GM12873 (cell line): ENCODE data around the gene INPP5A.

Experiments used
- TF ChIP-seq, protein P1 (sequence below): IDR thresholded peaks from 2 replicates; pipeline ENCODE4 v1.5.1; 2012; ENCODE audit warnings: low read depth, mild to moderate bottlenecking, moderate library complexity, low read length, control low read depth; ENCODE audit not compliant: insufficient read depth; ENCODE audit errors: missing control alignments

The INPP5A gene

DNA sequence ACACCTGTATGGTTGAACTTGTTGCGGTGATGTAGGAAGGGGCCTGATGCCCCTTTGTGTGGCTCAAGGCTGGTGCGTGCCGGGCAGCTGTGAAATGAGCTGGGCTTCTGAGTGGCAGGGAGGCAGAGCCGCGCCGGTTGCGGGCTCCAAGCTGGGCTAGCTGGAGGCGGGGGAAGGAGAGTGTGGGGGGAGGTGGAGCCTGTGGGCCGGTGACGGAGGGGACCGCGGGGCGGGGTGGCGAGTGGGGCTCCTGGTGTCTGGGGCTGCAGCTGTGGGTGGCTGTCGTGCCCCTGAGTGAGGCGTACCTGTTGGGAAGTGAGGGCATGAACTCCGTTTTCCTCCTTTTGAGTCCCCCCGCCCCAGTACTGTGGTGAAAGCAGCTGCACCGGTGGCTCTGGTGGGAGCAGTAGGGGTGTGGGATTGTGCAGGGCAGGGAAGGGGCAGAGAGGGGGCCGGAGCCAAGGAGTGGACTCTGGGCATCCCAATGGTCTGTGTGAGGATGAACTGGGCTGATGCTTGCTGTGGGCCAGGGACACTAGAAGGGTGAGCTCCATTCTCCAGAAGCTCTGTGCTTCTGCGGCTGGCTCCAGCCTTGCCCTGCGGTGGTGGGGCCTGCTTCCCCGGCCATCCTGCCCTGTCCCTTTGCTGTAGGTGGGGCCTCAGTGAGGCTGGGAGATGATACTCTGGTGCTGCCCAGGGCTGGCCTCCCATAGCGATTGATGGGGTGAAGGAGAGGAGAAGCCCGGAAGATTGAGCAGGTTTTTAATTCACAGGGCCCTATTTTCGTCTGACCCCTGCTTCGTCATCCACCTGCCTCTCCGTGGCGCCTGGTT lies 41.7 kb downstream of the INPP5A start:
- TF ChIP-seq, protein P1, sequence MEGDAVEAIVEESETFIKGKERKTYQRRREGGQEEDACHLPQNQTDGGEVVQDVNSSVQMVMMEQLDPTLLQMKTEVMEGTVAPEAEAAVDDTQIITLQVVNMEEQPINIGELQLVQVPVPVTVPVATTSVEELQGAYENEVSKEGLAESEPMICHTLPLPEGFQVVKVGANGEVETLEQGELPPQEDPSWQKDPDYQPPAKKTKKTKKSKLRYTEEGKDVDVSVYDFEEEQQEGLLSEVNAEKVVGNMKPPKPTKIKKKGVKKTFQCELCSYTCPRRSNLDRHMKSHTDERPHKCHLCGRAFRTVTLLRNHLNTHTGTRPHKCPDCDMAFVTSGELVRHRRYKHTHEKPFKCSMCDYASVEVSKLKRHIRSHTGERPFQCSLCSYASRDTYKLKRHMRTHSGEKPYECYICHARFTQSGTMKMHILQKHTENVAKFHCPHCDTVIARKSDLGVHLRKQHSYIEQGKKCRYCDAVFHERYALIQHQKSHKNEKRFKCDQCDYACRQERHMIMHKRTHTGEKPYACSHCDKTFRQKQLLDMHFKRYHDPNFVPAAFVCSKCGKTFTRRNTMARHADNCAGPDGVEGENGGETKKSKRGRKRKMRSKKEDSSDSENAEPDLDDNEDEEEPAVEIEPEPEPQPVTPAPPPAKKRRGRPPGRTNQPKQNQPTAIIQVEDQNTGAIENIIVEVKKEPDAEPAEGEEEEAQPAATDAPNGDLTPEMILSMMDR: no peak

DNA sequence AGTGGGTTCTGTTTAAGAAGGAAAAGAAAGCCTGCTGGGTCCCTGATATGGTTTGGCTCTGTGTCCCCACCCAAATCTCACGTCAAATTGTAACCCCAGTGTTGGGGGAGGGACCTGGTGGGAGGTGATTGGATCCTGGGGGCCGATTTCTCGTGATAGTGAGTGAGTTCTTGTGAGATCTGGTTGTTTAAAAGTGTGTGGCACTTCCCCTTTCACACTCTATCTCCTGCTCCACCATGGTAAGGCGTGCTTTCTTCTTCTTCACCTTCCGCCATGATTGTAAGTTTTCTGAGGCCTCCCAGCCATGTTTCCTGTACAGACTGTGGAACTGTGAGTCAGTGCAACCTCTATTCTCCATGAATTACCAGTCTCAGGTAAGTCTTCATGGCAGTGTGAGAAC lies 42.6 kb downstream of the INPP5A start:
- TF ChIP-seq, protein P1: no peak

DNA sequence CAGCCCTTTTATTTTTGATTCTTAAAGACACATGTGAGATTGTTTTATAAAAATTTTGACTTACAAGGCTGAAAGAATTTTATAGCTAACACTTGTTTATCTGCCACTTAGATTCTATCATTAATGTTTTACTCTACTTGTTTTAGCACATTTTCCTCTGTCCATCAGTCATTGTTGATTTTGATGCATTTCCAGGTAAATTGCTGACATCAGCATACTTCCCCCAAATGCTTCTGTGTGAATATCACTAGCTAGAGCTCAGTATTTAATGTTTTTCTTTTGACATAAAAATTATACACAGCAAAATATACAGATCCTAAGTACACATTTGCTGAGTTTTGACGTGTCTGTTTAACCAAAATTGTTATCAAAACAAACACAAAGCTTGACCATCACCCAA lies 43.0 kb downstream of the INPP5A start:
- TF ChIP-seq, protein P1: no peak

- TF ChIP-seq, protein P1: no peak
These were observed 44.5 kb downstream of the INPP5A start for GRCh38 chr10:132582137-132582536.

- TF ChIP-seq, protein P1: no peak
These were observed 45.2 kb downstream of the INPP5A start for GRCh38 chr10:132582771-132583170.

DNA sequence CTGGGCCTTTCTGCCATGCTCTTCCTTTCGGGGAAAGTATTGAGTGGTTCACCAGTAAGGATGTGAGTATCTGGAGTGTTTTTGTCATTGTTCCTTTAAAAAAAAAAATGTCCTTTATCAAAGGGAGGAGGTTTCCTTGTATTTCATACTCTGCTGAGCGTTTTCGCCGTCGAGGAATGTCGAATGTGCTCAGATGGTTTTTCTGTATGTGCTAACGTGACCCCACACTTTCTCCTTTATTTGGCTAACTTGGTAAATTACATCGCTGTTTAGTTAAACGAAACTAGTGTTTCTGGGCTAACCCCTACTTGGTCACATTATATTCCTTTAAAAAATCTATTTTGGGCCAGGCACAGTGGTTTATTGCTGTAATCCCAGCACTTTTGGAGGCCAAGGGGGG lies 45.9 kb downstream of the INPP5A start:
- TF ChIP-seq, protein P1: no peak

DNA sequence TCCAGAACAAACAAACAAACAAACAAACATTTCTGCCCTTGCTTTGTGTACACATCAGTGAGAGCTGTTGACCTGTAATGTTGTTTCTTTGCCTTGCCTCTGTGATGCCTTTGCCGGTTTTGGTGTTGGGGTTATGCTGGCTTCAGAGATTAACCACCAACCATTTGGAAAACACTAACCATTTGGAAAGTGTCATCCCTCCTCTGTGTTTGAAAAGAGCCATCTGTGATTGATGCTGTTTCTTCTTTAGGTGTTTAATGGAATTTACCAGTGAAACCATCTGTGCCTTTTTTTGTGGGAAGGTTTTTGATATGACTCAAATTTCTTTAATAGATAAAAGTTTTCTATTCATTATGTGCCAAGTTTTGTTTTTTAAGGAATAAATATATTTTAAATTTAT lies 46.5 kb downstream of the INPP5A start:
- TF ChIP-seq, protein P1: no peak
